Activated CD4-positive, alpha-beta T cell treated with anti-CD3 and anti-CD28 coated beads, Interleukin-2, Interleukin-4, amounts not matched to agents 100 ng/mL and 50 ng/mL, durations not matched to agents 16 hours and 8 hours (primary cell): ENCODE measurements around the gene ASXL2.

ENCODE experiments used
- DNase-seq: peaks from one replicate; pipeline ENCODE4 v3.0.0-alpha.2; 2020; ENCODE audit warnings: low spot score

ASXL2 gene

DNA sequence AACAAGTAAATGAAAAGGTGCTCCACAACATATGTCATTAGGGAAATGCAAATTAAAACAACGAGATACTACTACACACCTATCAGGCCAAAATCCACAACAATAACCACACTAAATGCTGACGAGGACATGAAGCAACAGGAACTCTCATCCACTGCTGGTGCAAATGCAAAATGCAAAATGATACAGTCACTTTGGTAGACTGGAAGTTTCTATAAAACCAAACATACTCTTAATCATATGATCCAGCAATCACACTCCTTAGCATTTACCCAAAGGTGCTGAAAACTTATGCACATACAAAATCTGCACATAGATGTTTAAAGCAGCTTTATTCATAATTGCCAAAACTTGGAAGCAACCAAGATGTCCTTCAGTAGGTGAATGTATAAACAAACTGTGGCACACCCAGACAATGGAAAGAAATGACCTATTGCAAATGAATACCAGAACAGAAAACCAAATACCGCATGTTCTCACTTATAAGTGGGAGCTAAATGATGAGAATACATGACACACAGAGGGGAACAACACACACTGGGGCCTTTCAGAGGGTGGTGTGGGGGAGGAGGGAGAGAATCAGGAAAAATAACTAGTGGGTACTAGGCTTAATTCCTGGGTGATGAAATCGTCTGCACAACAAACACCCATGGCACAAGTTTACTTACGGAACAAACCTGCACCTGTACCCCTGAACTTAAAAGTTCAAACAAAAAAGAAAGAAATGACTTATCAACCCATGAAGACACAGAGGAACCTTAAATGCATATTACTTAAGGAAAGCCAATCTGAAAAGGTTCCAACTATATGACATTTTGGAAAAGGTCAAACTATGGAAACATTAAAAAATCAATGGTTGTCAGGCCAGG is 80.4 kb downstream of the ASXL2 start:
- DNase-seq = peak; percentile 33

DNA sequence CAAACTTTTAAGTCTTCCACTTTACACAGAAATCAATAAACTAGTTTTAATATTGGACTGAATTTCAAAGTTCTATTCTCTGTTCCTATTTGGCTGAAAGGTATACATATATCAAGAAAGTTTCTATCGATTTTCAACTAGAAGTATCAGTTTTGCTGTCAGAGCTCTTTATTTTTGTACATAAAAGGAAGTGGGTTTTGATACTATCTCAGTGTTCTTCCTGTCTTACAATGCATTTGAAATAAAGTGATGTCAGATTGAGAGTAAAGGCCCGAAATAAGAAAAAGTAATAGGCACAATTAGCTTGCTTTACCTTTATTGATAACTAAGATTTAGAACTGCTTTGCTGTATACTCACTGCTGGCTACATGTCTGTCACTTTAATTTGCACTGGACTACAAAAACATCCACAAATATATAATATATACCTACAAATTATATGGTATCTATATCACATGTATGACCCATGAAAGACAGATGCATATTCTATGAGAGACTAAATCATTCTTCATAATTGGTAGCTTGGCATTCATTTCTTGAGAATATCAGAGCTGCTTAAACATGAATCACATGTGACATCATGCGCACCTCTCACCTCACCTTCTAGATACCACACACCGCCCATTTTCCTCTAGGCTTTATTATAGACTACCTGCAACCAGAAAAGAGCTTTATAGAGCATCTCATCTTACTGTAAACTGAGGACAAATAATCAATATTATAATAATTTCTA is 83.6 kb downstream of the ASXL2 start:
- DNase-seq = peak; percentile 78

DNA sequence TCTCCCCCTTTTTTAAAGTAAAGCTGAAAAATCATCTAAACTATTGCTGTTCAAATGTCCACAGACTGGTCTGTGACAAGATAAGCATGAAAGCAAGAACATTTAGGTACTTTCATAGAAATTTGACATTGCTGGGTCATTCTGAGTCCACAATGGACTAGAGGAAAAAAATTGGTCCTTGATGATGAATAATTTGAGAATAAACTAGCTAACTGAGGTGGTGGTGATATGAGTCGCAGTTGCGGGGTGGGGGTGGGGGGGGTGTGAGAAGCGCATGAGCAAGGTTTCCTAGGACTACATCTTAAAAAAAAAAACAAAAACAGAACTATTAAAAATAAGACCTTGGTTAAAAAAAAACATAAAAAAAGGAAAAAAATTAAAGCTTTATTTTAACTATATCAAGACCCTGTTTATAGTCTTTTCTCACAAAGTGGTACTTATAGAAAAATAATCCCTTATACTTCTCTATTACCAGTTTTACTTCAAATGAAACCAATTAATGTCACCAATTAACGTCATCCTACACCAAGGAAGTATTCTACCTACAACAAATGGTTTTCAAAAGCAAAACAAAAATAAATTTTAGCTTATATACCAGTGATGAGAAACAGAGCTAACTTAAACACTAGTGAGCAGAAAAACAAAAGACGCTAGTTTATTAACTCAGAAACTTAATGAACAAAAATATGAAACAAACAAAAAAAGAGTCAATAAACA is 88.1 kb downstream of the ASXL2 start:
- peak; percentile 44 for DNase-seq

DNA sequence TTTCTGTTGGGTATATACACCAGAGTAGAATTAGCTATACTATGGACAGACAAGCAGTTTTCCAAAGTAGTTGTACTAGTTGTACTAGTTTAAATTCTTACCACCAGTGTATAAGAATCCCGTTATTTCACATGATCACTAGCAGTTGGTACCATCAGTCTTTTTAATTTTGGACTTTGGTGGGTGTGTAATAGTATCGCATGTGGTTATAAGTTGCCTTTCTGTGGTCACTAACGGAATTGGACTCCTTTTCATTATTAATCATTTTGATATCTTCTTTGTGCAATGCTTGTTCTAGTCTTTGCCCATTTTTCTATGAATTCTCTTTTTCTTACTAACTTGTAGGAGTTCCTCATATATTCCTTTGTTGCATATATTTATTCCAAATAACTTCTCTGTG is 89.8 kb downstream of the ASXL2 start:
- peak; percentile 58 for DNase-seq

DNA sequence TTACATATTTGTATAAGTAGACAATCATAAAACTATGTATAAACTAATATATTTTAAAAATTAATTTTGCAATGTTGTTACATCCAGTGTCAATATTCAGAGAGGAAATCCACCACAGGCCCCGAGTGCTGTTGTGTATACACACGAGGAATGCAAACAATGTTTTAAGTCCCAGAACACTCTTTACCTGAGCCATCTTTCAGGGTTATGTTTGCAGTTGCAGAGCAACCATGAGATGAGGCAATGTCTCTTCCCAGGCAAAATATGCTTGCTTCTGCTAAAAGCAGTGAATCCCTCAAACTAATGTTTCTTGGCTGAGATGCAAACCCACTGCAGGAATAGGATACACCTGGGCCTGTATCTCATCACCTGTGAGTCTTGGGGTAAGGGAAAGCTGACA is 91.3 kb downstream of the ASXL2 start:
- DNase-seq = no peak

DNA sequence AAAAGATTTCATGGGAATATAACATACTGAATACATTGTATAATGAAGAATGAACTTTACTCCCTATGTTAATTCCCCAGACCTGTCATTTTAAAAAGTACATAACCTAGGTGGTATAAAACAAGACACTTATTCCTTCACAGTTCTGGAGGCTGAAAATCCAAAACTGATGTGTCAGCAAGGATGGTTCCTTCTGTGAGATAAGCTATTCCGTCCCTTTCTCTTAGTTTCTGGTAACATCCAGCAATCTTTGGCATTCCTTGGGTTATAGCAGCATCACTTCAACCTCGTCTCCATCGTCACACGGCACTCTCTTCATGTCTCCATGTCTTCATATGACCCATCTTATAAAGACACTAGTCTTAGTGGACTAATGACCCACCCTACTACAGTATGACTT is 93.9 kb downstream of the ASXL2 start:
- no peak for DNase-seq

DNA sequence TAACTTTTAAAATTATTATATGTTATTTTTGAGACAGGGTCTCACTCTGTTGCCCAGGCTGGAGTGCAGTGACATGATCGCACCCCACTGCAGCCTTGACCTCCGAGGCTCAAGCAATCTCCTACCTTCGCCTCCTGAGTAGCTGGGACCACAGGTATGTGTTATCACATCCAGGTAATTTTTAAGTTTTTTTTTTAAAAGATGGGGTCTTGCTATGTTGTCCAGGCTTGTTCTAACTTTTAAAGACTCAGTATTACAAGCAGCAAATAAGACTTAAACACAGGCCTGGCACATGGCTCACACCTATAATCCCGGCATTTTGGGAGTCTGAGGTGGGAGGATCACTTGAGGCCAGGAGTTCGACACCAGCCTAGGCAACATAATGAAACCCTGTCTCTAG is 101.2 kb downstream of the ASXL2 start:
- no peak for DNase-seq

DNA sequence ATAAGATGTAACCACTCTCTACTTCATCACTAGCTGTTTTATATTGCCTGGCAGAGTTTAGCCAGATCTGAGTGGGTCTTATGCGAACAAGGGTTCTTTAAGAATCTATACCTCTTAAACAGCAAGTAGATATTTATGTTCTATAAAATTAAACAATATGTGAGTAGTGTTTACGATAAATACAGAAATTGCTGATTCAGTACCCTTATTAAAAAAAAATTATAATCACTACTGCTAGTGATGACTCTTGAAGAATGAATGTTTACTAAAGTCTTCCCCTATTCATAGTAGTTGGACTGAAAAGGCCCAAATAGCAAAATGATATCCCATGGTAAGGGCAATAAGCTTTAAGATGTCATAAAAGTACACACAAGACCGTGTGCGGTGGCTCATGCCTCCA is 106.2 kb downstream of the ASXL2 start:
- DNase-seq = no peak

DNA sequence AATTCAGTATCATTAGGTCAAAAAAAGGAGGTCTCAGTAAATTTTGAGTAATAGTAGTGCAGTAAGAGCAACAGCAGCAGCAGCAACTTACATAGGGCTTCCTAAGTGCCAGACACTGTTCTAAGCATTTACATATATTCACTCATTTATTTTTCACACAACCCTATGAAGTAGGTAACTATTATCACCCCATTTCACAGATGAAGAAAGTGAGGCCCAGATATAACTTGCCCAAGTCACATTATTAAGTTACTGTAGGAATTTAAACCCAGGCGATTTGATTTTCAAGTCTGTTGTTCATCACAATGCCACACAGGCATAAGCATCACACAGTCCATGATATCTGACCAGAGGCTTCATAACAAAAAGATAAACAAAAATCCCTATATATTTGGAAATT is 114.7 kb downstream of the ASXL2 start:
- DNase-seq = no peak

DNA sequence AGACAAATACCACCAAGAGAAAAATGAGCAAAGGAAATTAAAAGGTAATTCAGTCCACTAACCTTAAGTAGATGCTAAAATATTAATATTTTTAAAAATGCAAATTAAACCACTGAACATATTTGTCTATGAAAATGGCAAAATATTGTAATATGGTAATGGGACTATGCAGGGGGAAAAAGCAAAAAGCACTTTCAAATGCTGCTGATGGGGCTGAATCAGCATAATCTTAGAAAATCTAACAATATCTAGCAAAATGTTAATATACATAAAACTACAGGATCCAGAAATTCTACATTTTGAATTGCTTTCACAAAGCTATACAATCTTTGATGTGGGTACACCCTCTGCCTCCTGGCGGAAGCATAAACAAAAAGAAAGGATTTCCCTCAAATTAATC is 118.0 kb downstream of the ASXL2 start:
- no peak for DNase-seq

DNA sequence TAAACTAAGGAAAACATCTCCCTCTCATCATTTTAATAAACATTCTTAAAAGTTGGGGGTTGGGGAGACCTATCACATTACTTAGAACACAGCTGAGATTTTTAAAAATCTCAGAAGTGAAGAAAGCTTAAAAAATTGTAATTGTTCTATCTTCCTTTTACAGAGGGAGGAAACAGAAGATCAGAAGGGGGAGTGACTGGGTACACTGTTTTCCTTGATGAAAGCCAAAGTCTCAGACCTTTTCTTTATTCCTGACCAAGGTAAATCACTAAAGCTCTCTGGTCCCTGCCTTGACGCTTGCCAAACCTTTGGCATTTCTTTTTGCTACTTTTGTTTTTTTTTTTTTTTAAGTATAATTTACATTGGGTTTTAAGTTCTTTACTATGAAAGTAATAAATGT is 119.9 kb downstream of the ASXL2 start:
- no peak for DNase-seq

DNA sequence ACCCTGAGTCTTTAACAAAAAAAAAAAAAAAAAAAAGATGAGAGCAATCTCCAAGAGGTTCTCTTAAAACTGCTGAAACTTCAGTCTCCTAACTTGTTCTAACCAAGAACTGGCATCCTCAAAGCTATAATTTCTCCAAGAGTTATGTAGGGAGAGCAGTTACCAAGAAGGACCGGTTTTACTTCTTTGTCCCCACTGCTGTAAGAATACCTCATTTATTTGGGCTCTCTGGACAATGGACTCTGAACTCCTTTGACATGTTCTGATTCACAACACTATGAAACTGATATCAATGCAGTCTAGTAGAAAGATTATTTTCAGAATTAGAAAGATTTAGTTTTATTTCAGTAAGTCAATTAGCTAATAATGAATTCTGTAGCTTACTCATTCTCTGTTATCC is 120.4 kb downstream of the ASXL2 start:
- no peak for DNase-seq

DNA sequence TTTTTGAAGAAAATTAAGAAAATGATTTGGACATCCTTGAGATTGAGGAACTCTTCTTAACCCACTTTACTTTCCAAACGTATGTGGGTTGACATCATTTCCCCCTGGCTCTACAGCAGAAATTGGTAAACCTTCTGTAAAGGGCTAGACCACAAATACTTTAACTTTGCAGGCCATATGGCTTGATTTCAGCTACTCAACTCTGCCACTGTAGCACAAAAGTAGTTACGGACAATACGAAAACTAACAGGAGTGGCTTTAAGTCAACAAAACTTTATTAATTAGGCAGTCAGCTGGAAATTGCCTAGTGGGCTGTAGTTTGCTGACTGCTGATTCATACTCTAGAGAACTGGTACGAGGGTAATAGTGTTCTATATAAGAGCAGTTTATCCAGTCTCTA is 121.8 kb downstream of the ASXL2 start:
- no peak for DNase-seq

DNA sequence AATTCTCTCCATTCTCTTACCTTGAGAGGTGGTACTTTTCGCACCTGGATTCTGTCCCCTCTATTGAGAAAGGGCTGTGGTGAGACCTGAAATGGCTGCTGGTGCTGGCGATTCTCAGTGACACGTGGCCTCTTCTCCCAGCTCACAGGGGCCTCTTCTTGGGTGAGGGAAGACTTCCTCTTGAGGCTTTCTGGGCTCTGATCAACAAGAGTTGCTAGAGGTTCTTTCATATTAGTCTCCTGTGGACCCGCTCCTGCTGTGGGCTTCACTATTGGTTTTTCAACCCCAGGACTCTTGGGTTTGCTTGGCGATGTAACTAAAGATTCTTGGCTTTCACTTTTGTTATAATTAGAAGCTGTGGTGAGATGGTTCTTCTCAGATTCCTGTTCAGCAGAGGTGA is 128.6 kb downstream of the ASXL2 start:
- DNase-seq = no peak

DNA sequence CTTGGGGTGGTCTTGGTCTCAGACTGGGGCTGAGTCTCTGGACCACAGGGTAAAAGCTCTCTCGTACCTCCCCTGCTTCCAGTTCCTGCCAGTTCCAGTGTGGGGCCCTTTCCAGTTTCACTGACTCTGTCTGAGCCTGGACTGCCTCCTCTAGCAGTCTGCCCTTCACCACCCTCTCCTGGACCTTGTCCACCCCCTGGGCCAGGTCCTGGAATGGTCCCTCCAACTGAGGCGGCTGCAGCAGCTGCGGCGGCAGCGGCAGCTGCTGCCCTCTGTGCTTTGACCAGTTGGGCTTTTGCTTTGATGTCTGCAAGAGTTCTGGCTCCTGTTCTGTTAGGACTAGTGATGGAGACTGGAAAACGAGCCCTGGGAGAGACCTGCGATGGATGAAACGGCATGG is 134.2 kb downstream of the ASXL2 start:
- DNase-seq = no peak

DNA sequence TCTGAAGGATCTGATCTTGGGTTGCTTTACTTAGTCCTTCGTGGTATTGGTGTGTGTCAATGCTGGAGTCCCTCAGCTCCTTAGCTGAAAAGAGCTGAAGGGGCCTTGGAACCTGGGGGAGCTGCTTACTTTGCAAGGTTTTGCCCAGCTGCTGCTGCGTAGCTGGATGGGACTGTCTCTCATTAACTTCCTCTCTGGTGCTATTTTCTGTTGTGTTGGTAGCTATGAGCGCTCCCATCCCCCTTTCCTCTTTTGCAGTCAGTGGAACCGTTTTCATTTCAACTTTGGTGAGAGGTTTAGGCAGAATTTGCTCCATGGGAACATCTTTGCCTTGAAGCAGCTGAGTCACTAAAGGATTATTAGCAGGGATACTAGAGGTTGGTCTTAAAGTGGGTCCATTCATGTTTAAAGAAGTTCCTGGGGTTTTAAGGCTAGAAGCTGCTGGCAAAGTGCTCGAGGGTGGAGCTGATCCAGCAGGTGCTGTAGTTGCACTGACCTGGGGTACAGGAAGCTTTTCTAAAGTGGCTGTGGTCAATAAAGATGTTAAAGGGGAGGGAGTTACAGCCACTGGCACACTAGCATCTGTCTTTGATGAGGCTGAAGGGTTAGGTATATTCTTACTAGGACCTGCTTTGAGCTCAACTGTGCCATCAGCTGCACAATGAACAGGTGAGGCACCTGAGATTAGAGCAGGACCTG is 135.0 kb downstream of the ASXL2 start:
- no peak for DNase-seq

DNA sequence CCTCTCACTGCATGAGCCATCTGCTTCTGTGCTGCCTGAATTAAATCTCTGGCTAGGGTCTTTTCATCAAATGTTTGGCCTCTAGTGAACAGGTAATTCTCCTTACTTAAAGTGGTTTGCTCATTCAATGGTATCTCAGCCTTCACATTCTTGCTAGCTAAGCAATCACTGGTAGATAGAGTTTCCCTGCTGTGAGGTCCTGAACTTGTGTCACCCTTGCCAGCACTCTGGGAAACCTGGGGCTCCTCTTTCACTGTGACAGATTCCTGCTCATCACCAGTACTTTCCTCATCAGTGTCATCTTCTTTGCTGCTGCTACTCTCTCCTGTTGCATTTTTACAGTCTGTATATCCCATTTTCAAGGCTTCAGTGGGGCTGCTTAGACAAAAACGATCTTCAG is 135.8 kb downstream of the ASXL2 start:
- DNase-seq = no peak

DNA sequence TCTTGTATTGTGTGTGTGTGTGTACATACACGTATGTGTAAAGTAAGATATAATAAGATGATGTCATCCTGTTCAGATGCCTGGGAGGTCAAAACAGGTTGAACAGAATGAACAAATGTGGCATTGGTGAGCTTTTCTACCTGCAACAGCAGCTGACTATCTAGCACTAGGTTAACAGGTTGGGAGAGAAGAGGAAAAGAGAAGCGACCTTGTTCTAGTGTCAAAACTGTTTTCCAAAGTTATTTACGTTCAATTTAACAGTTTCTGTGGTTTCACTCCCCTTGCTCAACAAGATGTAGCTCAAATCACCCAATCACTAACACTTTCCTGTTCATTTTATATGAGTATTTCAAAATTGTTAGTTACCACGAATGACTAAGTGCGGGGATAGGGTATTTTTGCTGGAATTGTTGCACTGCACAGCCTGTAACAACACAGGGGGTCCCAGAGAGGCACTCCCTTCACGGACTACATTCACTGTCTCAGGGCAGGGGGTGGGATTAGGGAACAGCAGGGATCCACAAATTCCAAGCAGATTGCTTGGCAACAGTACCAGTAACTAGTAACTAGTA is 137.4 kb downstream of the ASXL2 start:
- no peak for DNase-seq

DNA sequence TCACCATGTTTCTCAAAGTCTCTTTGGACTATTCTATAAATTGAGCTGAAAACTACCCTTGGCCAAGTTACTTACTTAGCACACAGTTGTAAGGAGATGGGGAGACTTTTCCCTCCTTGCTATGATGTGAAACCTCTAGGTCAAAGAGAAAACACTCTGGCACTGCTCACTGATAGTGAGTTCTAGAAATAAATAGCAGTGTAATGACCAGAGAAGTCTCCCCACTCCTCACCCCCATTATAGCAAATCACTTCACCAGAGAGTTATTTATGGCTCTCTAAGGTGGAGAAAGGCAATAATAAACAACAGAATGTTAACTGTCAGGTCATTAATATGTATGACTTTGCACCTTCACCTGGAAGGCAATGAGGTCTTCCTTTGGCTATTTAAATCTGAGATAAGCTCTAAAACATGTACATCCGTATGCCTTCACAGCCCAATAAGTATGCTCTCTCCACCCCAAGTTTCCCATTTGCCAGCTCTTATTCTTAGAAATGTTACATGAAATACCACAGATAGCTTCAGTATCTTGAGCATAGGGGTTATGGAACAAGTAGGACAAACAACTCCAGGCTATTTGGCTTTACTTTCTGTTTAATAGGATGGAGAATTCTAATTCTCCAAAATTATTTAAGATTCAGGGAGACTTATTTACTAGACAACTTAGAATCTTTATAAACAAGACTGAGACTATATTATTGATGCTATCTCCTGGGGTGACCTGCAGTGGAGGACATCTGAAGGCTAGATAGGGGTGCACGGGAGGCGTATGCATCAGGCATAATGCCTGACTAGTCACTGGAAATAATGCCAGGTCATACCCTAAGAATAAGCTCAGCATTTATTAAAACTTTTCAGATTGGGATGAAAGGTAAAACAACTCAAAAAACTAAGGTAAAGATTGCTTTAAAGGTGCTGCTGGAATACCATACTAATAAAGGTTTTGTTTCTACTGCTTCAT is 139.6 kb downstream of the ASXL2 start:
- no peak for DNase-seq

DNA sequence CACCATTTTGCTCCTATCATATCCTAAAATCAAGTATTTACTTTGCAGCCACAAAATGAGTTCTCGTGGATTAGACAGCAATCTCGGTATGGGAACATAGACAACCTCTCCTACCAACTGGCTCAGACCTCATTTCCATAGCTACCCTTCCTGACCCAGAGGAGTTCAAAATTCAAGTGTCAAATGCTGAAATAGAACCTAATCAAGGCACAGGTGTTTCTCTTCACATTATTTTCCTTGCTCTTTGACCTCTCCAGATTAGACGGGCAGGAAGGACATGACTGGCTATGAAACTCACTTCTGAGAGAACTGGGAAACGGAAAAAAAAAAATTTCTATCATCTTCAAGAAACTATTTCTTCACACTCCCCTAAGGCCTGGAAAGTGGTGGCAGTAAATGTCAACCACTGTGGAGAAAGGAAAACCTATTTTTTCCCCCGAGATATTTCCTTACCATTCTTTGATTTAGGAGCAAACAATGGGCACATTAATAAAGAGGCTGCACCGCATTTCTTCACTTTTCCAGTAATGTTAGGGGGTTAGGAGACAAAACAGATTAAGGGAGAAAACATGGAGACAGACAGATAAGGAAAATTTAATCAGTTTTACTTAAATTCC is 141.3 kb downstream of the ASXL2 start:
- DNase-seq = no peak
